ENCODE data around the gene IRAG1. TPM values are rescaled to one million over a fixed set of nuclear protein-coding genes. Genes with fewer than 3 reads are reported as not detected.

IRAG1 gene
- total RNA-seq, 1 experiment from 2014 or later = 23.8 TPM

DNA sequence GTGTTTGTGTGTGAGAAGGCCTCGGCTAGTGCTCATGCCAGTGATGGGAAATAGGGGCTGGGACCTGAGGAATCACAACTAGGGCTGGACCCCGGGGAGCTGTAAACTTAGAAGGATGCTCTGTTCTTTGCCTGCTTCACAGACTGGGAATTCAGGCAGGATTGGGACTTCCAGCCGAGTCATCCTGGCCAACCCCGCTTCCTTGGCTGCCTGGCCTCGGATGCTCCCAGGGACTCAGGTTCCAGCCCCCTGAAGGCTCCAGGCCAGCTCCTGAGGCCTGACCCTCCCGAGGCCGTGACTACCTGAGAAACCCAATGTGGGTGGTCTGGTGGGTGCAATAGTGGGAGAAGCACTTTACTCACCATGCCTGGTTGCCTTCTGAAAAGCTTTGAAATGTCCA lies 44.7 kb downstream of the IRAG1 start:
- DNase-seq (ENCODE audit: low read depth) = no peak

DNA sequence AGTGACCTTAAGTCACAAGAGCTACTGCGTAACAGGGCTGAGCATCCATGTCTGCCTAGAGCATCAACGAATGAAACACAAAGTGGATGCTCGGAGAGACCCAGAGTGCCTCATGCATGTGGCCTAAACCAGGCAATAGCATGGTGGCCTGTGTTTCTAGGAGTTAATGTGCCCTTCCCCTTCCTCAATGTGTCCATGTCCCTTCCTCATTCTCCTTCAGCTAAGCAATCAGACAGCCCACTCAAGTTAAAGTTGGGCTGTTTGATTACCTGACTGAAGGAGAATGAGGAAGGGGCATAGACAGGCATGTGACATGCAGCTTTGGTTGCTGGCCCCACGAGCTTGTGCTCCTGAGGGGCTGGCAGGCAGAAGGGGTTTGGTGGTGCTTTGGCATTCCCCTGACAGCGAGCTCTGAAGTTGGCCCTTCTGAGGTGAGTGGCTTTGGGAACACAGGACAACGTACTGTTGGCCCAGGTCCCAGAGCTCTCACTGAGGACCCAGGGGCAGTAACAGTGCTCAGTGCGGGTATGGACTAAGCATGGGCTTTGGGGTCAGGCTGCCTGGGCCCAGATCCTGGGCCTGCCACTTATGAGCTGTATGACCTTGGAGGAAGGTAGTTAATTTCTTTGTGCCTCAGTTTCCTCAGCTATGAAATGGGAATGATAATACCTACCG lies 46.7 kb downstream of the IRAG1 start:
- DNase-seq (ENCODE audit: low read depth) = no peak

DNA sequence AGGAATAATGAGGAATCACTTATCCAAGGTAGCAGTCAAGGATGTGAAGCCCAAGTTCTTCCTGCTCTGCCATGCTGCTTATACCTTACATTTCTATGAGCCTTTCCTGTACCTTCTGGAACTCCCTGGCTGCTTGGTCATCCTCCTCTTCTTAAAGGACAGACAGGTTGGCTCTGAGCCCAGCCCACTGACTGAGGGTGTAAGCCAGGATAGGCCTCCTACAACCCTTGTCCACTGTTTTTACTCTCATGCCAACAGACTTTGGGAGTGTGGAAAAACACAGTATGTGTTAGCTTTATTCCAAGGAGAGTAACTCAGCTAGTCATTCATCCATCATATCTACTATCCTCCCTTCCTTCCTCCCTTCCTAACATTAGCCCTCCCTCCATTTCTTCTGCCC lies 47.5 kb downstream of the IRAG1 start:
- DNase-seq (ENCODE audit: low read depth) = peak; percentile 70

DNA sequence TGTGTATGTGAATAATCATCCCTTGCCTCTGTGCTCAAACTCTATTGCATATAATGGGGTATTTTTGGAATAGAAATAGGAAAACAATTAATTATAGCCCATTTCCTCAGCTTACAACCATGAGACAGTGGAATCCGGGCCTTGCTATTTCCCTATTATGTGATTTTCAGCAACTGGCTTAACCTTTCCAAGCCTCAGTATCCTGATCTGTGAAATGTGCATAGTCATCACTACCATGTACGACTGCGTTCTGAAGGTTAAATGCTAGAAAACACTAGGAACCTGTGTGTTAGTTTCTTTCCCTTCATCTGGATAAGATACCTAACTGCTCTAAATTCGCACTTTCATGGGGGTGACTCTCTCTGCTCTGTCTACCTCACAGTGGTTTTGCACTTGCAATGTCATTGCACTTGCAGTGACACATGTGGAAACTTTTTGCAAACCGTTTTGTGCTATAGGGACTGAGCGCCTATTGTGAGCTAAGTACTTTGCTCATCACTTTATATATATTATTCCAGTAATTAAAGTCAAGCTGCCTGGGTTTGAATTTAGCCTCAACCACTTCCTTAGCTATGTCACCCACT lies 48.3 kb downstream of the IRAG1 start:
- DNase-seq (ENCODE audit: low read depth) = no peak

Other genes with a start within 250 kb of the IRAG1 start
- gene AMPD3, start 238.5 kb downstream of the IRAG1 start, total RNA-seq (2014; rRNA removed; shearing (Covaris generic)) = 11.9 and 14.3 TPM in 2 replicates
- 29.8 and 30.5 TPM in 2 replicates for gene RNF141, start 152.6 kb downstream of the IRAG1 start, total RNA-seq (2014; rRNA removed; shearing (Covaris generic))
- gene LYVE1, start 125.1 kb downstream of the IRAG1 start, total RNA-seq (2014; rRNA removed; shearing (Covaris generic)) = 0.36 TPM in 1 of 2 replicates, not detected in the other
- 21.1 and 22.7 TPM in 2 replicates for gene CTR9, start 57.5 kb upstream of the IRAG1 start, total RNA-seq (2014; rRNA removed; shearing (Covaris generic))
- gene EIF4G2, start 115.2 kb upstream of the IRAG1 start, total RNA-seq (2014; rRNA removed; shearing (Covaris generic)) = 645 and 752 TPM in 2 replicates
- gene ZBED5, start 164.3 kb upstream of the IRAG1 start, total RNA-seq (2014; rRNA removed; shearing (Covaris generic)) = 29.1 and 43.0 TPM in 2 replicates

Data from RPMI7951 (cell line).